ENCODE results near the gene SRI.
"Not testable (repeated sequence)": the region's sequence is repeated elsewhere in the genome, so short reads cannot be mapped to it uniquely, and the experiment has no call there.

SRI gene, protein sequence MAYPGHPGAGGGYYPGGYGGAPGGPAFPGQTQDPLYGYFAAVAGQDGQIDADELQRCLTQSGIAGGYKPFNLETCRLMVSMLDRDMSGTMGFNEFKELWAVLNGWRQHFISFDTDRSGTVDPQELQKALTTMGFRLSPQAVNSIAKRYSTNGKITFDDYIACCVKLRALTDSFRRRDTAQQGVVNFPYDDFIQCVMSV

DNA sequence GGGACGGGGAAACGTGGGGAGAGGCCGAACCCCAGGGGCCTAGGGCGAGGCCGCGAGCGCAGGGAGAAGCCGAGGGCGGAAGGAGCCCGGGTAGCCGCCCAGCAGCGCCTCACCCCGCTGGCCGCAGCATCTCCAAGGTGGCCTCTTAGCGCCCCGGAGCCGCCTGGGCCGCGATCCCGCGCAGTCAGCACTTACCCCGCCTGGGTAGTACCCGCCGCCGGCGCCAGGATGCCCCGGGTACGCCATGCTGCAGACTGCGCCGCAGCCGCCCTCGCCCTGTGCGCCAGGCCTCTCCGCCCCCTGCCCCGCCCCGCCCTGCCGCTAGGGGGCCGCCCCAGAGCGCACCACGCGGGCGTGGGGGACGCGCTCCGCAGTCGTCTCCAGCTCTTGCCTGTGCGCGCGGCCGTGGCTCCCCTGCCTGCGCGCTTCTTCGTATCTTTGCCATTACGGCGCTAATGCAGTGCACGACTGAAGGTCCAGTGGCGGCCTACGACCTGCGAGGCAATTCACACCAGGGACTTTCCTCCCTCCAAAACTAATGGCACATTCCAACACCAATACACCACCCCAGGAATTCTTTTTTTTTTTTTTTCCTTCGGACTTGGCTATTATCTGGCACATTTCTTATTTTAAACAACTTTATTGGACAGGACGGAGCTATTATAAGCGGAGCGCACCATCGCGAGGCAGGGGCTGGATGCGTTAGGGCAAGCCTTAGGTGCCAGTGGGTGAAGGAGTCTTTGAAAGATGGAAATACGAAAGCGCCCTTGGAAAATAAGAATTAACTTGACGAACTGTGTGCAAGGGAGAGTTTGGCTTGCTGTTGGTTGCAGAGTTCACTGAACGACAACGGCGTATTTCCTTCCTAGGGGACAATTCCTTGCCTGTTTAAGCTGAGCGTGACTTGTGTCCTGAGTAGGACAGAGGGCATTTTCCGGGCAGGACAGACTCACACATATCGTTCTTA is at the start of gene SRI:
Gene SRI (minus strand): TSS at position 258 of the 967 bp plus-strand sequence. CDS start 12 bp downstream, at position 246.
- peak; percentile 88 for DNase-seq

GRCh38 chr7:88269586-88269985 is 49.7 kb upstream of the SRI start:
- no peak for DNase-seq

- DNase-seq, result no peak
These were observed 49.0 kb upstream of the SRI start for GRCh38 chr7:88268858-88269257.

DNA sequence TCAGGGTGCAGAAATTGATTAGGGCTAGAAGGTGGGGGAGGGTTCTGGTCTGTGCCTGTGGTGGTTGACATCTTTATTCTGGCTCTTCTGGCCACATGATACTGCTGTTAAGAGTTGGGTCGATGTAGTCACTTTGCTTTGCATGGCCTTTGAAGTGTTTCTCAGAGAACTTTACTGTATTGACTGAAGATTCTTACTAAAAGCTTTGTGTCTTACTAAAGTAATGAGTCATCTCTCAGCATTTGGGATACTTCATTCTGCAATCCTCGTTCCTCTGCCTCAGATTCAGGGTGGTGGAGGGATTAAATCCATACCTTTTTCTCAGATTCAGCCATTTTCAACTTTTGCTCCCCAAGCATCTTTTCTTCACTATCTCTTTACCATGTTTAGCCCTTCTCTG is 48.2 kb upstream of the SRI start:
- DNase-seq, result no peak

DNA sequence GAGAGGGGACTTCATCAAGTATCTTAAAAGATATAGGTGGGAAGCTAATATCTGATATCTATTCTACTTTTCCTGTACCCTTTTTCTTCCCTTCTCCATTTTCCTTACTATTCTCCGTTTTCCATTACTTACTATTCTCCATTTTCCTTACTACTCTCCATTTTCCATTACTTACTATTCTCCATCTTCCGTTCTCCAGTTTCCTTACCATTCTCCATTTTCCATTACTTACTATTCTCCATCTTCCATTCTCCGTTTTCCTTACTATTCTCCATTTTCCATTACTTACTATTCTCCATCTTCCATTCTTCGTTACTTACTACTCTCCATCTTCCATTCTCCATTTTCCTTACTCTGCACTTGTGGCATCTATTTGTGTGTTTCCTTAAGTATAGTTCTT is 47.6 kb upstream of the SRI start:
- no peak for DNase-seq

DNA sequence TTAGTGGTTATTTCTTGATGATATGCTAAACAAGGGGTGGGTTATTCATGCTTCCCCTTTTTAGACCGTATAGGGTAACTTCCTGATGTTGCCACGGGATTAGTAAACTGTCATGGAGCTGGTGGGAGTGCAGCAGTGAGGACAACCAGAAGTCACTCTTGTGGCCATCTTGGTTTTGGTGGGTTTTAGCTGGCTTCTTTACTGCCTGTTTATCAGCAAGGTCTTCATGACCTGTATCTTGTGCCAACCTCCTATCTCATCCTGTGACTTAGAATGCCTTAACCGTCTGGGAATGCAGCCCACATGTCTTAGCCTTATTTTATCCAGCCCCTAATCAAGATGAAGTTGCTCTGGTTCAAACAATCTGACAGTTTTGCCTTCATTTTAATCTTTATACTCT is 45.1 kb upstream of the SRI start:
- DNase-seq, result not testable (repeated sequence)

DNA sequence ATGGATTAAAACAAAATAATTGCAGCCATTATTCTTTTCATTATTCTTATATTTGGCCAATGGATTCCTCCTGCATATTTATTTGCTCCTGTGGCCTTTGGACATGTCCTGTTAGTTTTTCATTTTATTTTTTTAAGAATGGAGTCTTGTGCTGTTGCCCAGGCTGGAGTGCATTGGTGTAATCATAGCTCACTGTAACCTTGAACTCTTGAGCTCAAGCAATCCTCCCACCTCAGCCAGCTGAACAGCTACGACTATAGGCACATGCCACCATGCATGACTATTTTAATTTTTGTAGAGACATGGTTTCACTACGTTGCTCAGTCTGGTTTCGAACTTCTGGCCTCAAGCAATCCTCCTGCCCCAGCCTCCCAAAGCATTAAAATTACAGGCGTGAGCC is 42.7 kb upstream of the SRI start:
- DNase-seq, result no peak

DNA sequence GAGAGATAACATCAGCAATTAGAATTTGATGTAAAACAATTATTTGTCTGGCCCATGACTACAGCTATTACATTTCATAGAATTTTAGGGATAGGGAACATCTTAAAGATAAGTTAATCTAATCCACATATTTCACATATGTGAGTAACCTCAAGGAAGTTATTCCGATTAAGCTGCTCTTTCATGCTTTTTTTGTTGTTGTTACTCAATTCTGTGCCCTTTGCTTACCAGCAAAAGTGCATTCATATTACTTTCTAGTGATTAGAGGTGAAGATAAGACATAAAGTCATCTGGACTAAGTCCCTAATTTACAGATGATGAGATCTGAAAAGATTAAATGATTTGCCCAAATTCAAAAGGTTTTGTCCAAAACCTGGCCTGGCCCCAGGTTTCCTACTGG is 40.9 kb upstream of the SRI start:
- DNase-seq, result no peak

- no peak for DNase-seq
These were observed 40.0 kb upstream of the SRI start for GRCh38 chr7:88259656-88260380.

DNA sequence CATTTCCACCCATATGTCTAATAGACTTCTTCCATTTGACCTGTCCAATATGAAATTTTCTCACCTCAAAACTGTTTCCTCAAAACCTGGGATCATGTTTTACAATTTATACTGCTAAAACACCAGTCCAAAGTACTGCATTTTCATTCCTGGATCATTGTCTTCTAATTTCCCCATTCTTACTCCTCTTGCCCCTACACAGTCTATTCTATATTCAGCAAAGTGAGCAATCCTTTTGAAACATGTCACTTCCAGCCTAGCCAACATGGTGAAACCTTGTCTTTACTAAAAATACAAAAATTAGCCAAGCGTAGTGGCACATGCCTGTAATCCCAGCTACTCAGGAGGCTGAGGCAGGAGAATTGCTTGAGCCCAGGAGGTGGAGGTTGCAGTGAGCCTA is 38.5 kb upstream of the SRI start:
- DNase-seq, result not testable (repeated sequence)

GRCh38 chr7:88256906-88257305 is 37.1 kb upstream of the SRI start:
- DNase-seq, result no peak

DNA sequence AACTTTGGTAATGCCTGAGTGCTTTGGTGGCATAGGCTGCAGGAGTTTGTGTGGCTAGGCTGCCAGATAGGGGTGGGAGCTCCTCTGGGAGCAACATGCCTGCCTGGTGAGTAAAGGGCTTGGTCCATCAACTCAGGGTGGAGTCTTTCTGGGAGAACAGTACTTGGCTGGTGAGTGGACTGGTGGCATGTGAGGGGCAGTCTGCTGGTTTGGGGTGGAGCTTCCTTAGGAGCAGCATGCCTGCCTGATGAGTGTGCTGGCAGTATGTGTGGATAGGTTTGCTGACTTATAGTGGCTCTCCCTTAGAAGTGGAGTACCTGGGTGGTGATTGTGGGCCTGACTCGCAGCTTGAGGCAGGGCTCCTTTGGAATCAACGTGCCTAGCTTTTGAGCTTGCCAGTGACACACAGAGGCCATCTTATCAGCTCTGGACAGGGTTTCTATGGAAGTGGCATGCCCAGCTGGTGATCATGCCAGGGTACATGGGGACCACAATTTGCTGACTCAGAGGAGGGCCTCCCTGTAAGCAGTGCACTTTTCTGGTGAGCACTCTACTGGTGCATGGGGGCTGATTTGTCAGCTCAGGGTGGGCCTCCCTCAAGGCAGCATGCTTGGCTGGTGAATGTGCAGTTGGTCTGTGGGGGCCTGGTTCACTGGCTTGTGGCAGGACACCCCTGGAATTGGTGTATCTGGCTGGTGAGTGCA is 35.0 kb upstream of the SRI start:
- no peak for DNase-seq

DNA sequence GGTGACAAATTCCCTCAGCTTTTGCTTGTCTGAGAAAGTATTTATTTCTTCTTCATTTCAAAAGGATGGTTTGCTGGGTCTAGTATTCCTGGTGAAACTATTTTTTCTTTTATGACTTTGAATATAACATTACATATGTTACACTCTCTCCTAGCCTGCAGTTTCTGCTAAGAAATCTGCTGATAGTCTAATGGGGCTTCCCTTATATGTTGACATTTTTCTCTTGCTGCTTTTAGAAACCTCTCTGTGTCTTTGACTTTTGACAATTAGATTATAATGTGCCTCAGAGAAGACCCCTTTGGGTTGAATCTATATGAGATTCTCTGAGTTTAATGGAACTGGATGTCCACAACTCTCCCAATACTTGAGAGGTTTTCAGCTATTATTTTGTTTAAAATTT is 33.8 kb upstream of the SRI start:
- DNase-seq, result no peak

DNA sequence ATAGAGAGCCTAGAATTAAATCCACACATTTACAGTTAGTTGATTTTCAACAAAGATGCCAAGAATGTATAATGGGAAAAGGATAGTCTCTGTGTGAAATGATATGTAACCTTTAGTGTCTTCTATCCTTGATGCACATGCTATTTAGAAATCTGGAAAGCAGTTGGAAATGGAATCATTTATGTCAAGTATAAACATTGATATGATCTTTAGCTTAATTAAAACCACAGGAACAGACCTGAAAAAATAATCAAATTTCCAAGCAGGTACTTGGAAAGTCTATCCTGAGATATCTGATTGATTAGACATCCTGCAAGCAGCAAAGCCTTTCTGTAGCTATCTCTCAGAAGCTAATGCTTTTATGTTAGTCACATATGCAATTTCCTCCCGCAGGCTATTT is 24.4 kb upstream of the SRI start:
- no peak for DNase-seq

DNA sequence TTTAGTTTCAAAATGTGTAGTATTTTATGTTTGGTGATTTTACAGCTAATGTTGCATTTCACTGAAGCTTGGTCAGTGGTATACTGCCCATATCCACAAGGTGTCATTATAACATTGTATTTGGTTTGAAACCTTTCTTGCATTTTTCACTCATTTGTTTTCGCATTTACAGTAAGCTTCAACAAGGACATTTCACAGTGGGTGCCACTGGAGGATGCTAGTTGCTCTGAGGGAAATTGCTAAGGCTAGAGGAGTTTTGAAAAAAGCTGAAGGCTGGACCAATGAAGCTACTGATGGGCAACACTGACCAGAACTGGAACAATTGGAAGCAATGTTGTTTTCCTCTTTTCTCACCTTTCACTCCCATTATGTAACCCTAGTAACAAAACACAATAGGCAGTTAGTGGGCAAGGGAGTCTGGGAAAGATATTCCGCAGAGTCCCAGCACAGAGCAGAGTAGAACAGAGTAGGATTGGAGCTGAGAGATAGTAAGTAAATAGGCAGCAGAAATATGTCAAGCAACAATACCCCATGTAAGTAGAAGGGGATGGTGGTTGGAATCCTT is 23.6 kb upstream of the SRI start:
- DNase-seq, result peak; percentile 55

DNA sequence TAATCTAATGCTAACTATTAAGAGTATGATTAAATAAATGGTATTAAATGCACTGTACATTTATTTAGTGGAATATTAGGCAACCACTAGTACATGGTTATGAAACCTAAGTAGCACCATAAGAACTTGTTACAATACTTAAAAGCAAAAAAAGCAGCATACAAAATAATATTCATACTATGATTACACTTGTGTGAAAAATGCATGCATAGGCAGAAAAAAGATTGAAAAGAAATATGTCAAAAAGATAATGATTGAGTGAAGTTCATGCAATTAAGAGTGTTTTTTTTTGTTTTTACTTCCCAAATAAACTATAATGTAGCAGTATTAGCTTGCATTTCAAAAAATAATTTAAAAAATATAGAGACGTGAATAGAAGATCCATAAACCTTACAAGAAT is 20.0 kb upstream of the SRI start:
- no peak for DNase-seq

DNA sequence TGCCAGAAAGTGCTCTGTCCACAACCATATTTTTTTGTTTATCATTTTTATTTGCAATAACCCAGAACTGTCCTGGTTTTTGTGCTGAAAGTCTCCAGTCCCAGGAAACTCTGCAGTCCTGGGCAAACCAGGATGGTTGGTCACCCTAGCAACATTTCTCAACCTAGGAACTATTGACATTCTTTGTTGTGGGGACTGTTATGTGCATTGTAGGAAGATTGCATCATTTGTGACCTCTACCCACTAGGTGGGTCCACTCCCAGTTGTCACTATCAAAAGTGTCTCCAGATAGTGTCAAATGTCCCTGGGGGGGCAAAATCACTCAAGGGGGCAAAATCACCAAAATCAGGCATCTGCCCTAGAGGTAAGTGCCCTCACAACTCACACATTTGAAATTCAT is 14.0 kb upstream of the SRI start:
- DNase-seq, result no peak

- DNase-seq, result no peak
These were observed 10.8 kb upstream of the SRI start for GRCh38 chr7:88230646-88231045.

GRCh38 chr7:88229302-88229995 is 9.6 kb upstream of the SRI start:
- DNase-seq, result no peak

DNA sequence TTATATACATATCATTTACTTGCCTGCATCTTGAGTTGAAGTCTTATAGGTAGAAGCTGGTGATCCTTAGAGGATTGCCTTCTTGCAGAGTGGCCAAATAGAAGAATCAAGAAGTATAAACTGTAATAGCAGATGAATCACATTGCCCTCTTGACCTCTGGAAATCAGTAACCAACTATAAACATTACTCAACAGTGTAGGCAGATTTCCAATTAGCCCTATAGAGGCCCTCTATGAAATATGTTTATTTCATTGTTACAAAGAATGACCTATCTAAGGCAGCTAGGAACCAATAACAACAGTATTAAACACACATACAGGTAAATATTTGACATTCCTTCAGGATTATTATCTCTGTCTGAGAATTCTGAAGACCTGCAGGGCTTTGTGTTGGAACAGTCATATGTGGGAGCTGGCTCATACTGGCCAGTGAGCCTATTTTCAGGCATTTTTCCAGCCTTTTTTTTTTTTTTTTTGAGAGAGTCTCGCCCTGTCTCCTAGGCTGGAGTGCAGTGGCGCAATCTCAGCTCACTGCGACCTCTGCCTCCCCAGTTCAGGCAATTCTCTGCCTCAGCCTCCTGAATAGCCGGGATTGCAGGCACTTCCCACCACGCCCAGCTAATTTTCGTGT is 7.2 kb upstream of the SRI start:
- DNase-seq, result no peak

GRCh38 chr7:88226201-88226600 is 6.4 kb upstream of the SRI start:
- no peak for DNase-seq
